ENCODE data around the gene NUDT21. TPM values are rescaled to one million over a fixed set of nuclear protein-coding genes. Genes with fewer than 3 reads are reported as not detected.
"Not testable (repeated sequence)": the region's sequence is repeated elsewhere in the genome, so short reads cannot be mapped to it uniquely, and the experiment has no call there.

The NUDT21 gene
- 10 to 100 TPM in 1 of 2 donors, 1 to 10 TPM in 1; 9.2 to 24.6 TPM for total RNA-seq

DNA sequence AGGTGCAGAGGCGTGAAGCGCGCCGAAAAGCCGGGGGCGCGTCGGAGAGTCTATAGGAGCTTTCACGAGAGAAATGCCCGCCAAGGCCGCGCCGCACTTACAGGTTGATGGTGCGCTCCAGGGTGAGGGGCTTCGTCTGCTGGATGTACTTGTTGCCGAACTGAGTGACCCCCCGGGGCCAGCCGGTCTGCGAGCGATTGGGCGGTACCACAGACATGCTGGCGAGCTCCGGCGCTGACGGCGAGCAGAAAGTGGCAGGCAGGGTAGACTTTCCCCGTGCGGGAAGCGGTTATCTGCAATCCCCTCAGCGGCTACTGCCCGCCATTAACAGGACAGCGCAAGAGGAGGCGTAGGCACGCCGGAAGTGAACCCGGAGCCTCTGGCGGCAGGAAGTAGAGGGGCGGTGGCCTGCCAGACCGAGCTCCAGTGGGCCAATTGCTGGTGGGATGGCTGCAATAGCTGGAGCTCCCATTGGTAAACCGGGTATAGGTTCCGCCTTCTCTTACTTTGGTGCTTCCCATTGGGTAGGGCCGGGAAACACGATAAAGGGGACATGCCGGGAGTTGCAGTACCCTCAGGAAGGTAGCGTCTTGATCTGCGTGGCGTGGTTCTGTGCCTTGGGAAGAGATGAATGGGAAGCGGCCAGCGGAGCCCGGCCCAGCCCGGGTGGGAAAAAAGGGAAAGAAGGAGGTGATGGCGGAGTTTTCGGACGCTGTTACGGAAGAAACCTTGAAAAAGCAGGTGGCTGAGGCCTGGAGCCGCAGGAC is at the start of gene NUDT21, which contains the start of gene OGFOD1:
Gene NUDT21, minus strand, starts transcription at position 347 of the 767 bp plus-strand sequence. Its CDS starts 130 bp downstream, at position 217.
Gene OGFOD1, plus strand, starts transcription at position 569 of the 767 bp plus-strand sequence. Its CDS starts 59 bp downstream, at position 628.
- peak; percentile 42 to 80 (median 79) for TF ChIP-seq POLR2A (IDR thresholded peaks at IDR 0.05)
- TF ChIP-seq, protein P1, sequence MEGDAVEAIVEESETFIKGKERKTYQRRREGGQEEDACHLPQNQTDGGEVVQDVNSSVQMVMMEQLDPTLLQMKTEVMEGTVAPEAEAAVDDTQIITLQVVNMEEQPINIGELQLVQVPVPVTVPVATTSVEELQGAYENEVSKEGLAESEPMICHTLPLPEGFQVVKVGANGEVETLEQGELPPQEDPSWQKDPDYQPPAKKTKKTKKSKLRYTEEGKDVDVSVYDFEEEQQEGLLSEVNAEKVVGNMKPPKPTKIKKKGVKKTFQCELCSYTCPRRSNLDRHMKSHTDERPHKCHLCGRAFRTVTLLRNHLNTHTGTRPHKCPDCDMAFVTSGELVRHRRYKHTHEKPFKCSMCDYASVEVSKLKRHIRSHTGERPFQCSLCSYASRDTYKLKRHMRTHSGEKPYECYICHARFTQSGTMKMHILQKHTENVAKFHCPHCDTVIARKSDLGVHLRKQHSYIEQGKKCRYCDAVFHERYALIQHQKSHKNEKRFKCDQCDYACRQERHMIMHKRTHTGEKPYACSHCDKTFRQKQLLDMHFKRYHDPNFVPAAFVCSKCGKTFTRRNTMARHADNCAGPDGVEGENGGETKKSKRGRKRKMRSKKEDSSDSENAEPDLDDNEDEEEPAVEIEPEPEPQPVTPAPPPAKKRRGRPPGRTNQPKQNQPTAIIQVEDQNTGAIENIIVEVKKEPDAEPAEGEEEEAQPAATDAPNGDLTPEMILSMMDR (IDR thresholded peaks at IDR 0.05): peak in 3 of 7 experiments; percentile 13 to 25 (median 15)
- Histone ChIP-seq H3K4me1 (peaks cover 44% of the 10 kb centered on the region), H3K9me3 (no peaks in the 10 kb centered on the region), H3K27me3 (no peaks in the 10 kb centered on the region), H3K36me3 (replicated peaks in 1 of 2; ENCODE audit: insufficient read depth in 1 of 2, low read depth in 2 of 2) (peaks cover 0 to 5% of the 10 kb centered on the region in 2 donors), H3K4me3 (peak within 1 kb of the TSS; percentile 87 to 94), H3K27ac (peak within 1 kb of the TSS; percentile 57 to 87 (median 82))
- intact Hi-C loops (cut with DNase I): no loop called here
- 0% methylated on average over 36 to 56 of the region's 56 CpGs for WGBS, 2 donors
- DNase-seq (peak; percentile 93 to 98 (median 95)), ATAC-seq (peak; percentile 99)

DNA sequence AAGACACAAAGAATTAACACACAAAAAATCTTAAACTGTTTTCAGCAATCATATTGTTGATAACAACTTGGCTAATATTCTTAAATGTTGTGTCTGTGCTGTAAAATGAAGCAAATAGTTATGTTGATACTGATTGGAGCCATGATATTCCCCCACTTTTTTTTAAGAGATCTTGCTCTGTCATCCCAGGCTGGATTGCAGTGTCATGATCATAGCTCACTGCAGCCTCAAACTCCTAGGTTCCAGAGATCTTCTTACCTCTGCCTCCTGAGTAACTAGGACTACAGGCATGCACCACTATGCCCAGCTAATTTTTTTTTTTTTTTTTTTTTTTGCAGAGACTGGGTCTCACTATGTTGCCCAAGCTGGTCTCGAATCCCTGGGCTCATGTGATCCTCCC is 42.7 kb upstream of the NUDT21 start:
- DNase-seq (no peak), ATAC-seq (no peak)
- Histone ChIP-seq H3K36me3 (replicated peaks in 1 of 2; ENCODE audit: insufficient read depth in 1 of 2, low read depth in 2 of 2) (peaks cover 0 to 16% of the 10 kb centered on the region in 2 donors), H3K27ac (no peak overlapping the region), H3K4me3 (no peak overlapping the region), H3K4me1 (no peaks in the 10 kb centered on the region), H3K9me3 (no peaks in the 10 kb centered on the region), H3K27me3 (no peaks in the 10 kb centered on the region)
- 77 to 100% methylated on average over 1 of the region's 1 CpG for WGBS, 2 donors
- TF ChIP-seq, protein P1 (IDR thresholded peaks at IDR 0.05): no peak
- TF ChIP-seq POLR2A (IDR thresholded peaks at IDR 0.05): no peak
- intact Hi-C loops (cut with DNase I): no loop called here

DNA sequence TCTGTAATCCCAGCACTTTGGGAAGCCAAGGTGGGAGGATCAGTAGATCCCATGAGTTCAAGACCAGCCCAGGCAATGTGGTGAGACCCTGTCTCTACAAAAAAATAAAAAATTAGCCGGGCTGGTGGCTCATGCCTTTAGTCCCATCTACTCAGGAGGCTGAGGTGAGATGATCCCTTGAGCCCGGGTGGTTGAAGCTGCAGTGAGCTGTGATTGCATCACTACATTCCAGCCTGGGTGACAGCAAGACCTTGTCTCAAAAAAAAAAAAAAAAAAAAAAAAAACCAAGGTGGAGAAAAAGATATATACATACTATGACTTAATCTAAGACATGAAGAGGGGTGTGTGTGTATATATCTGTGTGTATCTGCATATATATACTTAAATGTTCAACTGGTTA is 42.0 kb upstream of the NUDT21 start:
- H3K4me3 ChIP-seq: no peak overlapping the region
- no peaks in the 10 kb centered on the region for H3K4me1 ChIP-seq
- intact Hi-C loops (cut with DNase I): no loop called here
- DNase-seq: no peak
- H3K27me3 ChIP-seq: no peaks in the 10 kb centered on the region
- H3K9me3 ChIP-seq: no peaks in the 10 kb centered on the region
- no peak overlapping the region for H3K27ac ChIP-seq
- TF ChIP-seq POLR2A (IDR thresholded peaks at IDR 0.05): no peak
- TF ChIP-seq, protein P1 (IDR thresholded peaks at IDR 0.05): no peak
- ATAC-seq: no peak
- WGBS, 2 donors: 78 to 91% methylated on average over 2 of the region's 2 CpGs
- peaks cover 0 to 10% of the 10 kb centered on the region in 2 donors for H3K36me3 ChIP-seq (replicated peaks in 1 of 2; ENCODE audit: insufficient read depth in 1 of 2, low read depth in 2 of 2)

DNA sequence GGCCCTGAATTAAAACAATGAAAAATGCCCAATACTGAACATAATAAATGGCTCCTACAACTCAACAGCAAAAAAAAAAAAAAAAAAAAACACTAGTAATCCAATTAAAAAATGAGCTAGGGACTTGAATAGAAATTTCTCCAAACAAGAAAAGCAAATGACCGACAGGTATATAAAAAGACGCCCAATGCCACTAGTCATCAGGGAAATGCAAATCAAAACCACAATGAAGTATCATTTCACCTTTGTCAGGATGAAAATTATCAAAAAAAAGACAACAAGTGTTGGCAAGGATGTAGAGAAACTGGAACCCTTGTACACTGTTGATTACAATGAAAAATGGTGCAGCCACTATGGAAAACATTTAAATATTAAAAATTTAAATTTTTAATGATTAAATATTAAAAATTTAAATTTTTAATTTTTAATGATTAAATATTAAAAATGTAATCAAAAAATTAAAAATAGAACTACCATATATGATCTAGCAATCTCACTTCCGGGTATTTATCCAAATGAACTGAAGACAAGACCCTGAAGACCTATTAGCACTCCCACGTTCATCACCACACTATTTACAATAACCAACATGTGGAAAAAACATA is 40.6 kb upstream of the NUDT21 start:
- Histone ChIP-seq H3K27me3 (no peaks in the 10 kb centered on the region), H3K27ac (no peak overlapping the region), H3K36me3 (replicated peaks in 1 of 2; ENCODE audit: insufficient read depth in 1 of 2, low read depth in 2 of 2) (peaks cover 0 to 6% of the 10 kb centered on the region in 2 donors), H3K4me1 (no peaks in the 10 kb centered on the region), H3K4me3 (no peak overlapping the region), H3K9me3 (no peaks in the 10 kb centered on the region)
- 91 to 93% methylated on average over 4 of the region's 4 CpGs for WGBS, 2 donors
- ATAC-seq: no peak
- TF ChIP-seq, protein P1 (IDR thresholded peaks at IDR 0.05): no peak
- no peak for TF ChIP-seq POLR2A (IDR thresholded peaks at IDR 0.05)
- intact Hi-C loops (cut with DNase I): no loop called here
- DNase-seq: no peak

DNA sequence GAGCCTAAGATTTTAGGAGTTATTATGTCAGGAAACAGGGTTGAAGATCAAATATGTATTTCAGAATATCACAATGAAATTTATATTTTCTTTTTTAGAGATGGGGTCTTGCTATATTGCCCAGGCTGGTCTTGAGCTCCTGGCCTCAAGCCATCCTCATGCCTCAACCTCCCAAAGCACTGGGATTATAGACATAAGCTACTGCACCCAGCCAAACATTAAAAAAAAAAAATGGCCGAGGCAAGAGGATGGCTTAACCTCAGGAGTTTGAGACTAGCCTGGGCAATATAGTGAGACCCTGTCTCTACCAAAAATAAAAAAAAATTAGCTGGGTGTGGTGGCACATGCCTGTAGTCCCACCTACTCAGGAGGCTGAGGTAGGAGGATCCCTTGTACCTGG is 37.7 kb upstream of the NUDT21 start:
- DNase-seq; H3K4me1 ChIP-seq; H3K4me3 ChIP-seq; H3K27me3 ChIP-seq; ATAC-seq; H3K27ac ChIP-seq; intact Hi-C loops (cut with DNase I); H3K9me3 ChIP-seq; H3K36me3 ChIP-seq (replicated peaks in 1 of 2; ENCODE audit: insufficient read depth in 1 of 2, low read depth in 2 of 2): not testable (repeated sequence)
- WGBS, 2 donors: 88 to 90% methylated on average over 1 of the region's 1 CpG
